Fibroblast of mammary gland (primary cell): ENCODE results near the gene DMXL1.
"Not testable (repeated sequence)": the region's sequence is repeated elsewhere in the genome, so short reads cannot be mapped to it uniquely, and the experiment has no call there.

Source experiments
- DNase-seq: peaks from one replicate; pipeline ENCODE4 v3.0.0-alpha.2; 2010; ENCODE audit warnings: low read depth
- H3K4me3 ChIP-seq: 2 replicates; pipeline ENCODE4 v1.5.1; 2011; ENCODE audit warnings: low read depth, mild to moderate bottlenecking, low read length, moderate library complexity; ENCODE audit not compliant: control insufficient read depth
- TF ChIP-seq, protein P1 (sequence below): conservative IDR thresholded peaks from 2 replicates; pipeline ENCODE4 v1.5.1; 2011; ENCODE audit warnings: low read depth, low read length, inconsistent platforms; ENCODE audit not compliant: control insufficient read depth, insufficient read depth

Gene DMXL1

GRCh38 chr5:119063579-119064379 is 7.1 kb upstream of the DMXL1 start:
- H3K4me3 ChIP-seq: no peak overlapping the region
- DNase-seq: peak; percentile 57
- TF ChIP-seq, protein P1, sequence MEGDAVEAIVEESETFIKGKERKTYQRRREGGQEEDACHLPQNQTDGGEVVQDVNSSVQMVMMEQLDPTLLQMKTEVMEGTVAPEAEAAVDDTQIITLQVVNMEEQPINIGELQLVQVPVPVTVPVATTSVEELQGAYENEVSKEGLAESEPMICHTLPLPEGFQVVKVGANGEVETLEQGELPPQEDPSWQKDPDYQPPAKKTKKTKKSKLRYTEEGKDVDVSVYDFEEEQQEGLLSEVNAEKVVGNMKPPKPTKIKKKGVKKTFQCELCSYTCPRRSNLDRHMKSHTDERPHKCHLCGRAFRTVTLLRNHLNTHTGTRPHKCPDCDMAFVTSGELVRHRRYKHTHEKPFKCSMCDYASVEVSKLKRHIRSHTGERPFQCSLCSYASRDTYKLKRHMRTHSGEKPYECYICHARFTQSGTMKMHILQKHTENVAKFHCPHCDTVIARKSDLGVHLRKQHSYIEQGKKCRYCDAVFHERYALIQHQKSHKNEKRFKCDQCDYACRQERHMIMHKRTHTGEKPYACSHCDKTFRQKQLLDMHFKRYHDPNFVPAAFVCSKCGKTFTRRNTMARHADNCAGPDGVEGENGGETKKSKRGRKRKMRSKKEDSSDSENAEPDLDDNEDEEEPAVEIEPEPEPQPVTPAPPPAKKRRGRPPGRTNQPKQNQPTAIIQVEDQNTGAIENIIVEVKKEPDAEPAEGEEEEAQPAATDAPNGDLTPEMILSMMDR: no peak

DNA sequence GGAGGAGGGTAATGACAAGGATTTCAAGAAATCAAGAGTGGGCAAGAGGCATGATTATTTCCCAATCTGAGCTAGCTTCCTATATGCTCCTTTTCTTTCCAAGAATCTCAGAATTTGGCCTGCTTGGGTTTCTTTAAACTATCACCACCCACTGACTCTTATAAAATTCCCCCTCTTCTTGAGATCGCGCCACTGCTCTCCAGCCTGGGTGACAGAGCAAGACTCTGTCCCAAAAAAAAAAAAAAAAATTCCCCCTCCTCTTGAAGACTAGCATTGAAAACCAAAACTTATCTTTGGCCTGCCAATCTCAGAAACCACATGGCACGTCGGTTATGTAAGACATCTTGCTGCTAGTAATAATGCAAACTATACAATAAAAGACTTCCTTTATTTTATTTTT is 3.4 kb upstream of the DMXL1 start:
- TF ChIP-seq, protein P1: no peak
- H3K4me3 ChIP-seq: no peak overlapping the region
- no peak for DNase-seq

DNA sequence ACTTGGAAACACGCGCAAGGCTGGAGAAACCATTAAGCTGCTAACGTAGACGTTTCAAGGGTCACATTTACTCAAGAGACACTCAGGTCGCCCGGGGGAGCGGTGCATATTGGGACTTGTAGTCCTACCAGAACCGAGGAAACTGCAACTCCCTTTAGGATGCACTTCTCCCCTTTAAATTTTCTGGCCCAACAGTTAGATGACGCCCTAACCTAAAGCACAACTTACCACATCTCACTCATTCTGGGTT is 384 bp upstream of the DMXL1 start:
- DNase-seq: no peak
- peak overlapping the region; percentile 88 for H3K4me3 ChIP-seq
- TF ChIP-seq, protein P1: no peak

DNA sequence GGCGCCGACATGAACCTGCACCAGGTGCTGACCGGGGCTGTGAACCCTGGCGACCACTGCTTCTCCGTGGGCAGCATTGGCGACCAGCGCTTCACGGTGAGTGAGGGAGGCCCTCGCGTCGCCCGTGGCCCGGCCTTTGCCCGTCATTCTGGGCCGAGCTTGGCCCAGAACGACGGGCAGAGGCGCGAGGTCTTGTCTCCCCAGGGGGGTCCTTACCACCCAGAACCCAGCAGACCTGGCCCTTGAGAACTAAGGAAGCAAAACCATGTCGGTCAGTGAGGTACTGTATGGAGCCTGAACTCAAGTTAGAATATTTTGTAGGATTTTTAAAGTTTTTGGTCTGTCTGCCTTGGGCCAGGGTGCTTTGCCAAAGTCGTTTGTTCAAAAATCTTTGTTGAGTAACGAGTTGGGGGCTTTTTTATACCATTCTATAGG is 691 bp downstream of the DMXL1 start:
- H3K4me3 ChIP-seq: peak overlapping the region; percentile 88
- TF ChIP-seq, protein P1: no peak
- DNase-seq: no peak

DNA sequence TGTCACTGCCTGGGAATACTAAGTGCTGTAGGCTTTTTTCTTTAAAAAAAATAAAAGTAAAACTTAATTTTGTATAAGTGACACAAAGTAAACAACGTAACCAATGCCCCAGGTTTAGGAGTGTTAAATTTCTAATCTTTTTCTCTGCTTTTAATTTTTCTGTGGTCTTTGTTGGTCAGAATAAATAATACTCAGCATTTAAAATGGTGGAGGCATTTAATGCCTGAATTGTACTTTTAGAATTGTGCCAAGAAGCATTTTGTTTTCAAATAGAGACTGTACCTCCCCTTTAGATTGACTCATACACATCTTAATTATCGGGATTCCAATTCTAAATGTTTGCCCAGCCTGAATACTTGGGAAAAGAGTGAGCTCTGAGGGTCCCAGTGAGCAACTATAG is 1.6 kb downstream of the DMXL1 start:
- TF ChIP-seq, protein P1: no peak
- no peak overlapping the region for H3K4me3 ChIP-seq
- no peak for DNase-seq

GRCh38 chr5:119073746-119074337 is 3.0 kb downstream of the DMXL1 start:
- DNase-seq, H3K4me3 ChIP-seq: not testable (repeated sequence)

DNA sequence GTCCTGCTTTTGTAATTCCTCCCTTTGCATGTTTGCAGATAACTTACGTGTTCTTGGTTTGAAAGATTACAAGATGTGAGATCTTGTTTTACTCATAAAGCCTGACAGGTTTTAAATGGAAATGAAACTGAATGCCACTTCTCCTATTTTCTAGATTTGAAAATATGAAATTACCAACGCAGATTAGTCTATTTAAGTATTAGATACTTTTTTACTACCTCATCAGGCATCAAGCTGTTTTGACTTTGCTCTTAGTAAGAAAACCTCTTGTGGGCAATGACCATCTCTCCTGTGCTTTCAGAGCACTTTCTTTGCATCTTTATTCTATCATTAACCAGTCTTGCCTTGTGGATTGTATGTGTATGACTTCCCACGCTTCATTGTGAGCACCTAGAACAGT is 3.5 kb downstream of the DMXL1 start:
- TF ChIP-seq, protein P1: no peak
- DNase-seq: no peak
- H3K4me3 ChIP-seq: no peak overlapping the region

DNA sequence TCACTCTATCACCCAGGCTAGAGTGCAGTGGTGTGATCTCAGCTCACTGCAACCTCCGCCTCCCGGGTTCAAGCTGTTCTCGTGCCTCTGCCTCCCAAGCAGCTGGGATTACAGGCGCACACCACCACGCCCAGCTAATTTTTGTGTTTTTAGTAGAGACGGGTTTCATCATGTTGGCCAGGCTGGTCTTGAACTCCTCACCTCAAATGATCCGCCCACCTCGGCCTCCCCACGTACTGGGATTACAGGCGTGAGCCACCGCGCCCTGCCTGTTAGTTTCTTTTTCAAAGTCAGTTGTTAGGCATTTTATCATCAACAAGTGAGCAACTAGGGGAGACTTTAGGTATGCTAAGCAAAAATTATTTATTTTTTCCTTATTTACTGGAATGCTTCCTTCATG is 4.4 kb downstream of the DMXL1 start:
- not testable (repeated sequence) for DNase-seq, H3K4me3 ChIP-seq
